Liver (tissue), 9 donors: Measurements from ENCODE around the gene F7. TPM values are rescaled to one million over a fixed set of nuclear protein-coding genes. Genes with fewer than 3 reads are reported as not detected.
"Not testable (repeated sequence)": the region's sequence is repeated elsewhere in the genome, so short reads cannot be mapped to it uniquely, and the experiment has no call there.

Experiments used
- DNase-seq: peaks from one replicate; pipeline ENCODE4 v3.0.0-alpha.2; 2017; ENCODE audit warnings: low spot score
- H3K27ac ChIP-seq, 2 donors: one replicate each; pipeline ENCODE4 v1.7.0; 2013; ENCODE audit warnings: inconsistent platforms in 2 of 2, low read length in 2 of 2, control low read depth in 1 of 2, low read depth in 1 of 2, mild to moderate bottlenecking in 1 of 2
- H3K27me3 ChIP-seq, 4 donors: one replicate each; pipeline versions ENCODE4 v1.6.1 to v1.7.0; 2013; ENCODE audit warnings: low read length in 3 of 4, inconsistent platforms in 1 of 4, mild to moderate bottlenecking in 1 of 4, moderate library complexity in 1 of 4; ENCODE audit not compliant: control insufficient read depth in 4 of 4, insufficient read depth in 4 of 4
- H3K36me3 ChIP-seq, 4 donors: one replicate each; pipeline versions ENCODE4 v1.6.1 to v1.7.0; 2013; ENCODE audit warnings: low read length in 3 of 4, mild to moderate bottlenecking in 3 of 4, low read depth in 1 of 4, moderate library complexity in 1 of 4; ENCODE audit not compliant: control insufficient read depth in 4 of 4, insufficient read depth in 3 of 4
- H3K4me1 ChIP-seq, 4 donors: one replicate each; pipeline versions ENCODE4 v1.6.1 to v1.7.0; 2013; ENCODE audit warnings: low read length in 3 of 4, mild to moderate bottlenecking in 3 of 4, moderate library complexity in 1 of 4; ENCODE audit not compliant: control insufficient read depth in 4 of 4, insufficient read depth in 4 of 4
- H3K4me3 ChIP-seq, 3 donors: one replicate each; pipeline versions ENCODE4 v1.6.1 to v1.7.0; 2013; ENCODE audit warnings: low read length in 3 of 3, control low read depth in 1 of 3, low read depth in 1 of 3, mild to moderate bottlenecking in 1 of 3
- H3K9ac ChIP-seq, 2 donors: one replicate each; pipeline ENCODE4 v1.7.0; 2013; ENCODE audit warnings: low read length in 2 of 2, mild to moderate bottlenecking in 2 of 2, moderate library complexity in 2 of 2, control low read depth in 1 of 2, low read depth in 1 of 2
- H3K9me3 ChIP-seq, 4 donors: one replicate each; pipeline versions ENCODE4 v1.6.1 to v1.7.0; 2013; ENCODE audit warnings: low read length in 3 of 4; ENCODE audit not compliant: control insufficient read depth in 4 of 4
- ATF3 ChIP-seq: IDR thresholded peaks from 2 replicates; pipeline ENCODE4 v1.6.1; 2016; ENCODE audit warnings: antibody characterized with exemption
- EGR1 ChIP-seq, 2 donors: IDR thresholded peaks; 2 replicates each; pipeline ENCODE4 v1.6.1; 2016 to 2018; ENCODE audit warnings: antibody characterized with exemption in 2 of 2, low read depth in 2 of 2
- FOXA1 ChIP-seq: IDR thresholded peaks from 2 replicates; pipeline ENCODE4 v1.6.1; 2016; ENCODE audit warnings: antibody characterized with exemption
- GABPA ChIP-seq, 2 donors: IDR thresholded peaks in 1 of 2; conservative IDR thresholded peaks in 1 of 2; 2 replicates each; pipeline ENCODE4 v1.6.1; 2016; ENCODE audit warnings: antibody characterized with exemption in 2 of 2, mild to moderate bottlenecking in 1 of 2, moderate library complexity in 1 of 2
- HNF4A ChIP-seq, 2 donors: conservative IDR thresholded peaks; 2 replicates each; pipeline ENCODE4 v1.6.1; 2016; ENCODE audit warnings: antibody characterized with exemption in 2 of 2, mild to moderate bottlenecking in 2 of 2
- HNF4G ChIP-seq: IDR thresholded peaks from 2 replicates; pipeline ENCODE4 v1.6.1; 2016; ENCODE audit warnings: antibody characterized with exemption
- JUND ChIP-seq, 2 donors: IDR thresholded peaks; 2 replicates each; pipeline ENCODE4 v1.6.1; 2016; ENCODE audit warnings: antibody characterized with exemption in 2 of 2
- RAD21 ChIP-seq, 2 donors: IDR thresholded peaks; 2 replicates each; pipeline ENCODE4 v1.6.1; 2016; ENCODE audit warnings: antibody characterized with exemption in 2 of 2, mild to moderate bottlenecking in 2 of 2
- REST ChIP-seq: IDR thresholded peaks from 2 replicates; pipeline ENCODE4 v1.6.1; 2016; ENCODE audit warnings: antibody characterized with exemption, mild to moderate bottlenecking
- RXRA ChIP-seq, 2 donors: IDR thresholded peaks; 2 replicates each; pipeline ENCODE4 v1.6.1; 2017 to 2018; ENCODE audit warnings: antibody characterized with exemption in 2 of 2, mild to moderate bottlenecking in 1 of 2
- SP1 ChIP-seq: IDR thresholded peaks from 2 replicates; pipeline ENCODE4 v1.6.1; 2018; ENCODE audit warnings: antibody characterized with exemption, mild to moderate bottlenecking
- TAF1 ChIP-seq: conservative IDR thresholded peaks from 2 replicates; pipeline ENCODE4 v1.6.1; 2016; ENCODE audit warnings: antibody characterized with exemption, mild to moderate bottlenecking
- YY1 ChIP-seq: IDR thresholded peaks from 2 replicates; pipeline ENCODE4 v1.6.1; 2016; ENCODE audit warnings: antibody characterized with exemption, mild to moderate bottlenecking
- ZBTB33 ChIP-seq: IDR thresholded peaks from 2 replicates; pipeline ENCODE4 v1.6.1; 2016; ENCODE audit warnings: antibody characterized with exemption
- WGBS: extraction: QIAGEN DNeasy Blood & Tissue Kit; methylation state at CpG from one replicate; pipeline ENCODE4 v1.1.7; 2013; 5-methylcytosine and 5-hydroxymethylcytosine counted together
- polyA plus RNA-seq, 2 donors: library from polyadenylated mRNA; stranded (reverse) in 1 of 2; unstranded in 1 of 2; fragments of 200-250 nt in 1 of 2; fragments of >200 nt in 1 of 2; fragmentation: Nextera tagmentation in 1 of 2; extraction: Ambion mirVana in 1 of 2; gene quantifications; one replicate each; pipeline versions ENCODE4 v1.2.1 to v1.2.3, GENCODE V29; 2013 to 2015
- total RNA-seq, 2 donors: library from RNA; depleted of rRNA; stranded (reverse); fragments of >200 nt; gene quantifications; one replicate each; pipeline ENCODE4 v1.2.3, GENCODE V29; 2014
- TF ChIP-seq, protein P1 (sequence below): IDR thresholded peaks from 2 replicates; pipeline ENCODE4 v1.6.1; 2016; ENCODE audit warnings: antibody characterized with exemption
- donor health status: healthy.
- donor health status: healthy.
- donor health status: healthy.
- donor health status: healthy.
- donor health status: healthy.

Gene F7
- total and polyA plus RNA-seq, 4 donors: 46.6 to 92.6 (median 66.2) TPM

- H3K27me3 ChIP-seq, H3K4me1 ChIP-seq, H3K27ac ChIP-seq, DNase-seq, H3K9me3 ChIP-seq, H3K4me3 ChIP-seq, H3K9ac ChIP-seq: not testable (repeated sequence)
- 82% methylated on average over 9 of the region's 9 CpGs for WGBS
- H3K36me3 ChIP-seq: peaks cover 0 to 29% (median 7%) of the 10 kb centered on the region in 4 donors
These were observed 25.9 kb upstream of the F7 start for GRCh38 chr13:113079781-113080080.

GRCh38 chr13:113080361-113080831, 25.2 kb upstream of the F7 start:
- Histone ChIP-seq H3K9ac (no peak overlapping the region), H3K4me3 (no peak overlapping the region), H3K4me1 (no peaks in the 10 kb centered on the region), H3K9me3 (no peaks in the 10 kb centered on the region), H3K36me3 (peaks cover 0 to 24% (median 6%) of the 10 kb centered on the region in 4 donors), H3K27ac (no peak overlapping the region), H3K27me3 (no peaks in the 10 kb centered on the region)
- WGBS: 90% methylated on average over 18 of the region's 18 CpGs
- no peak for DNase-seq
- TF ChIP-seq GABPA (IDR thresholded peaks at IDR 0.05 in 1 of 2, conservative IDR thresholded peaks at IDR 0.05 in 1 of 2) (no peak), YY1 (no peak), HNF4A (conservative IDR thresholded peaks at IDR 0.05) (no peak), REST (no peak), TAF1 (no peak), SP1 (no peak), JUND (IDR thresholded peaks at IDR 0.05) (no peak)

DNA sequence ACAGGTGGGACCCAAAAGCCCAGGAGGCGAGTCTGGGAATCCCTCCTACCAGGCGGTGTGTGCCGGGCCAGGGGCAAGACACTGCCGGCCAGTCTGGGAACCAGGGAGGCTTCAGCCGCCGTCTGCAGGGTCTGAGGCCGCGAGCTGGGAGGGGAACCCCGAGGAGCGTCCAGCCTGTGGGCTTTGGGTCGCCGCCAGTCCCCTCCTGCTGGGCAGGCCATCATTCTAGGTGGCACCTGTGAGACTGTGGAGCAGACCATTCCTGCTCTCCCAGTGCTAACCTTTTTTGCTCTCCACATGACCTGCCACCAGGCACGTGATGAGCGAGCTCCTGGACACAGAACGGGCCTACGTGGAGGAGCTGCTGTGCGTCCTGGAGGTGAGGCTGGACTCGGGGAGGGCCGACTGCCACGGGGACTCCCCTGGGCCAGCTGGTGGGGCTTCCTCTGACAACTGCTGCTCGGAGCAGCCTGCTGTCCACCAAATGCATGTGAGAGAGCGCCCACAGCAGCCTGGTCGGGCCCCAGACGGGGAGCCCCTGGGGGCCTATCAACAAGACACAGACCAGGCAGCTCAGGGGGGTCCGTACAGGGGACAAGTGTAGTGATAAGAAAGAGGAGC, 24.6 kb upstream of the F7 start:
- TF ChIP-seq ZBTB33 (no peak), YY1 (no peak), REST (no peak), HNF4A (conservative IDR thresholded peaks at IDR 0.05) (no peak), HNF4G (no peak), GABPA (IDR thresholded peaks at IDR 0.05 in 1 of 2, conservative IDR thresholded peaks at IDR 0.05 in 1 of 2) (no peak), JUND (IDR thresholded peaks at IDR 0.05) (no peak), RXRA (IDR thresholded peaks at IDR 0.05) (no peak), ATF3 (no peak), RAD21 (IDR thresholded peaks at IDR 0.05) (no peak), FOXA1 (no peak), EGR1 (IDR thresholded peaks at IDR 0.05; ENCODE audit: low read depth in 2 of 2) (no peak)
- TF ChIP-seq, protein P1, sequence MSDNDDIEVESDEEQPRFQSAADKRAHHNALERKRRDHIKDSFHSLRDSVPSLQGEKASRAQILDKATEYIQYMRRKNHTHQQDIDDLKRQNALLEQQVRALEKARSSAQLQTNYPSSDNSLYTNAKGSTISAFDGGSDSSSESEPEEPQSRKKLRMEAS: no peak
- no peak overlapping the region for H3K9ac ChIP-seq
- H3K4me3 ChIP-seq: no peak overlapping the region
- H3K4me1 ChIP-seq: no peaks in the 10 kb centered on the region
- 93% methylated on average over 25 of the region's 25 CpGs for WGBS
- peaks cover 0 to 19% (median 6%) of the 10 kb centered on the region in 4 donors for H3K36me3 ChIP-seq
- no peak for DNase-seq
- H3K27ac ChIP-seq: no peak overlapping the region
- no peaks in the 10 kb centered on the region for H3K27me3 ChIP-seq
- no peaks in the 10 kb centered on the region for H3K9me3 ChIP-seq
